ENCODE results near the gene THSD4.
"Not testable (repeated sequence)": the region's sequence is repeated elsewhere in the genome, so short reads cannot be mapped to it uniquely, and the experiment has no call there.

DNA sequence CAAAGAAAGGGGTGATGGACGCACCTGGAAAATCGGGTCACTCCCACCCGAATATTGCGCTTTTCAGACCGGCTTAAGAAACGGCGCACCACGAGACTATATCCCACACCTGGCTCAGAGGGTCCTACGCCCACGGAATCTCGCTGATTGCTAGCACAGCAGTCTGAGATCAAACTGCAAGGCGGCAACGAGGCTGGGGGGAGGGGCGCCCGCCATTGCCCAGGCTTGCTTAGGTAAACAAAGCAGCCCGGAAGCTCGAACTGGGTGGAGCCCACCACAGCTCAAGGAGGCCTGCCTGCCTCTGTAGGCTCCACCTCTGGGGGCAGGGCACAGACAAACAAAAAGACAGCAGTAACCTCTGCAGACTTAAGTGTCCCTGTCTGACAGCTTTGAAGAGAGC is 59.1 kb downstream of the THSD4 start:
- TF ChIP-seq, protein P1, sequence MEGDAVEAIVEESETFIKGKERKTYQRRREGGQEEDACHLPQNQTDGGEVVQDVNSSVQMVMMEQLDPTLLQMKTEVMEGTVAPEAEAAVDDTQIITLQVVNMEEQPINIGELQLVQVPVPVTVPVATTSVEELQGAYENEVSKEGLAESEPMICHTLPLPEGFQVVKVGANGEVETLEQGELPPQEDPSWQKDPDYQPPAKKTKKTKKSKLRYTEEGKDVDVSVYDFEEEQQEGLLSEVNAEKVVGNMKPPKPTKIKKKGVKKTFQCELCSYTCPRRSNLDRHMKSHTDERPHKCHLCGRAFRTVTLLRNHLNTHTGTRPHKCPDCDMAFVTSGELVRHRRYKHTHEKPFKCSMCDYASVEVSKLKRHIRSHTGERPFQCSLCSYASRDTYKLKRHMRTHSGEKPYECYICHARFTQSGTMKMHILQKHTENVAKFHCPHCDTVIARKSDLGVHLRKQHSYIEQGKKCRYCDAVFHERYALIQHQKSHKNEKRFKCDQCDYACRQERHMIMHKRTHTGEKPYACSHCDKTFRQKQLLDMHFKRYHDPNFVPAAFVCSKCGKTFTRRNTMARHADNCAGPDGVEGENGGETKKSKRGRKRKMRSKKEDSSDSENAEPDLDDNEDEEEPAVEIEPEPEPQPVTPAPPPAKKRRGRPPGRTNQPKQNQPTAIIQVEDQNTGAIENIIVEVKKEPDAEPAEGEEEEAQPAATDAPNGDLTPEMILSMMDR (conservative IDR thresholded peaks at IDR 0.05; ENCODE audit: low read length): not testable (repeated sequence)
- TF ChIP-seq EZH2phosphoT487 (IDR thresholded peaks at IDR 0.05; ENCODE audit: borderline replicate concordance, low read depth, low read length): not testable (repeated sequence)
